PC-9 (cell line): ENCODE data around the gene MAD2L2. TPM values are rescaled to one million over a fixed set of nuclear protein-coding genes. Genes with fewer than 3 reads are reported as not detected.

ENCODE experiments used
- BruUV-seq: library from RNA; stranded (reverse); fragments of 400-500 nt; replicated peaks from 2 replicates; lab custom pipeline; 2021; lab: Mats Ljungman, UMichigan
- CTCF ChIA-PET: fragments of 300-600 bp; sonication (Branson Sonifier 250); formaldehyde crosslinking; loops from one replicate; lab custom pipeline; 2022; ENCODE audit warnings: antibody characterized with exemption; lab: Charles Lee
- POLR2A ChIA-PET: fragments of 300-600 bp; sonication (Branson Sonifier 250); formaldehyde crosslinking; loops from one replicate; lab custom pipeline; 2022; ENCODE audit warnings: antibody characterized with exemption; ENCODE audit not compliant: unreplicated experiment; lab: Charles Lee
- DNase-seq, 2 experiments: peaks; one replicate each; pipeline versions ENCODE4 v3.0.0 to v3.0.0-alpha.2; 2015 to 2022; ENCODE audit warnings: mixed read lengths in 1 of 2
- H2AFZ ChIP-seq: fragments of 200-600 bp; sonication (generic); 2 replicates; pipeline ENCODE4 v1.8.1; 2017; ENCODE audit warnings: antibody characterized with exemption
- H3F3A ChIP-seq: fragments of 200-600 bp; sonication (generic); 2 replicates; pipeline ENCODE4 v1.8.1; 2017; ENCODE audit warnings: antibody characterized with exemption, mild to moderate bottlenecking, low read depth; ENCODE audit not compliant: insufficient read depth
- H3K27ac ChIP-seq: fragments of 200-600 bp; sonication (generic); 2 replicates; pipeline ENCODE4 v1.6.1; 2016; ENCODE audit warnings: mixed run types
- H3K27me3 ChIP-seq: fragments of 200-600 bp; sonication (generic); 2 replicates; pipeline ENCODE4 v1.6.1; 2016; ENCODE audit warnings: low read depth, mixed run types; ENCODE audit not compliant: insufficient read depth
- H3K36me3 ChIP-seq: fragments of 200-600 bp; sonication (generic); 2 replicates; pipeline ENCODE4 v1.6.1; 2016; ENCODE audit warnings: low read depth, mixed run types
- H3K4me1 ChIP-seq: fragments of 200-600 bp; sonication (generic); replicated peaks from 2 replicates; pipeline ENCODE4 v1.6.1; 2016; ENCODE audit warnings: mixed run types; ENCODE audit not compliant: insufficient read depth
- H3K4me2 ChIP-seq: fragments of 200-600 bp; sonication (generic); 2 replicates; pipeline ENCODE4 v1.6.1; 2017; ENCODE audit warnings: mixed run types
- H3K4me3 ChIP-seq: fragments of 200-600 bp; sonication (generic); 2 replicates; pipeline ENCODE4 v1.6.1; 2016; ENCODE audit warnings: mixed run types
- H3K79me2 ChIP-seq: fragments of 200-600 bp; sonication (generic); 2 replicates; pipeline ENCODE4 v1.6.1; 2017; ENCODE audit warnings: low read depth, mixed run types
- H3K9me2 ChIP-seq: fragments of 200-600 bp; sonication (generic); 2 replicates; pipeline ENCODE4 v1.8.1; 2017; ENCODE audit warnings: mild to moderate bottlenecking; ENCODE audit not compliant: insufficient read depth
- H3K9me3 ChIP-seq: fragments of 200-600 bp; sonication (generic); 2 replicates; pipeline ENCODE4 v1.8.1; 2016; ENCODE audit warnings: low read depth; ENCODE audit not compliant: insufficient read depth
- H4K20me1 ChIP-seq: fragments of 200-600 bp; sonication (generic); 2 replicates; pipeline ENCODE4 v1.8.1; 2017; ENCODE audit not compliant: insufficient read depth
- CTCF ChIP-seq: fragments of 200-600 bp; sonication (generic); conservative IDR thresholded peaks from 2 replicates; pipeline ENCODE4 v1.6.1; 2017; ENCODE audit warnings: mixed run types, antibody characterized with exemption, mild to moderate bottlenecking, moderate library complexity
- EZH2 ChIP-seq: fragments of 200-600 bp; sonication (generic); IDR thresholded peaks from 2 replicates; pipeline ENCODE4 v1.8.0; 2017; ENCODE audit warnings: antibody characterized with exemption, low read depth
- intact Hi-C: fragments of 100-400 bp; cut with micrococcal nuclease; formaldehyde crosslinking; loops from one replicate; pipeline ENCODE4 v1.10.0; 2022; ENCODE audit not compliant: unreplicated experiment
- total RNA-seq: library from RNA; stranded (reverse); gene quantifications from 2 replicates; pipeline ENCODE4 v1.2.3, GENCODE V29; 2021

The MAD2L2 gene
- total RNA-seq, 1 experiment from 2014 or later = 52.9 TPM

- Histone ChIP-seq H3K4me2 (no peak overlapping the region), H3K4me1 (no peaks in the 10 kb centered on the region), H3K27me3 (peaks cover 64% of the 10 kb centered on the region), H3K36me3 (no peaks in the 10 kb centered on the region), H3K9me2 (no peaks in the 10 kb centered on the region), H3K4me3 (no peak overlapping the region), H3K27ac (no peak overlapping the region), H3K79me2 (no peaks in the 10 kb centered on the region), H3F3A (no peaks in the 10 kb centered on the region), H2AFZ (no peak overlapping the region), H3K9me3 (no peaks in the 10 kb centered on the region), H4K20me1 (no peaks in the 10 kb centered on the region)
- no peak for TF ChIP-seq EZH2
- TF ChIP-seq CTCF = no peak
- no peak for DNase-seq
- POLR2A ChIA-PET = no interaction called here
- CTCF ChIA-PET = no interaction called here
- BruUV-seq = no TSS peak
- intact Hi-C loops = no loop called here
These were observed 51.5 kb downstream of the MAD2L2 start for GRCh38 chr1:11629184-11630016.

- POLR2A ChIA-PET = no interaction called here
- Histone ChIP-seq H3K9me3 (no peaks in the 10 kb centered on the region), H3K9me2 (no peaks in the 10 kb centered on the region), H3K36me3 (no peaks in the 10 kb centered on the region), H3K79me2 (no peaks in the 10 kb centered on the region), H3F3A (no peaks in the 10 kb centered on the region), H3K27ac (no peak overlapping the region), H3K27me3 (peaks cover 67% of the 10 kb centered on the region), H3K4me2 (no peak overlapping the region), H2AFZ (no peak overlapping the region), H4K20me1 (no peaks in the 10 kb centered on the region), H3K4me1 (no peaks in the 10 kb centered on the region), H3K4me3 (no peak overlapping the region)
- BruUV-seq = no TSS peak
- no peak for TF ChIP-seq CTCF
- no peak for TF ChIP-seq EZH2
- intact Hi-C loops = no loop called here
- CTCF ChIA-PET = no interaction called here
- no peak for DNase-seq
These were observed 52.2 kb downstream of the MAD2L2 start for GRCh38 chr1:11628767-11629166.

GRCh38 chr1:11626551-11626950 lies 54.4 kb downstream of the MAD2L2 start:
- no peak overlapping the region for H3K4me3 ChIP-seq
- H2AFZ ChIP-seq = no peak overlapping the region
- H3K36me3 ChIP-seq = no peaks in the 10 kb centered on the region
- ChIA-PET POLR2A (no interaction called here), CTCF (interaction anchor here (0.6 kb wide), 1 partner anchor 233 kb away, joined by 5 read pairs; no protein-coding TSS in a partner anchor)
- no peak for DNase-seq
- no peaks in the 10 kb centered on the region for H3K79me2 ChIP-seq
- H3K4me1 ChIP-seq = no peaks in the 10 kb centered on the region
- intact Hi-C loops = no loop called here
- no peaks in the 10 kb centered on the region for H3F3A ChIP-seq
- H3K9me3 ChIP-seq = no peaks in the 10 kb centered on the region
- no peaks in the 10 kb centered on the region for H4K20me1 ChIP-seq
- H3K4me2 ChIP-seq = no peak overlapping the region
- BruUV-seq = no TSS peak
- no peaks in the 10 kb centered on the region for H3K9me2 ChIP-seq
- no peak overlapping the region for H3K27ac ChIP-seq
- H3K27me3 ChIP-seq = peaks cover 86% of the 10 kb centered on the region
- TF ChIP-seq EZH2 (no peak), CTCF (no peak)

Other genes with a start within 250 kb of the MAD2L2 start
- not detected in 2 replicates for gene DISP3, start 202.0 kb downstream of the MAD2L2 start, total RNA-seq
- 40.3 and 74.0 TPM in 2 replicates for gene FBXO2, start 26.7 kb downstream of the MAD2L2 start, total RNA-seq
- 31.9 and 32.4 TPM in 2 replicates for gene FBXO44, start 26.3 kb downstream of the MAD2L2 start, total RNA-seq
- gene FBXO6, start 16.9 kb downstream of the MAD2L2 start, total RNA-seq = 4.4 and 7.1 TPM in 2 replicates
- gene DRAXIN, start 10.6 kb upstream of the MAD2L2 start, total RNA-seq = not detected in 2 replicates
- gene AGTRAP, start 55.0 kb upstream of the MAD2L2 start, total RNA-seq = 75.5 and 77.7 TPM in 2 replicates
- not detected in 2 replicates for gene C1orf167, start 81.0 kb upstream of the MAD2L2 start, total RNA-seq
- 15.8 and 22.2 TPM in 2 replicates for gene MTHFR, start 124.8 kb upstream of the MAD2L2 start, total RNA-seq
- 14.8 and 16.7 TPM in 2 replicates for gene CLCN6, start 125.0 kb upstream of the MAD2L2 start, total RNA-seq
- not detected in 2 replicates for gene NPPA, start 166.6 kb upstream of the MAD2L2 start, total RNA-seq
- gene NPPB, start 177.8 kb upstream of the MAD2L2 start, total RNA-seq = not detected in 2 replicates
- 38.7 and 44.2 TPM in 2 replicates for gene KIAA2013, start 245.3 kb upstream of the MAD2L2 start, total RNA-seq